Liver (tissue), 9 donors: ENCODE data around the gene BCAR3. TPM values are rescaled to one million over a fixed set of nuclear protein-coding genes. Genes with fewer than 3 reads are reported as not detected.

Experiments used
- DNase-seq: peaks from one replicate; pipeline ENCODE4 v3.0.0-alpha.2; 2017; ENCODE audit warnings: low spot score
- H3K27ac ChIP-seq, 2 donors: one replicate each; pipeline ENCODE4 v1.7.0; 2013; ENCODE audit warnings: inconsistent platforms in 2 of 2, low read length in 2 of 2, control low read depth in 1 of 2, low read depth in 1 of 2, mild to moderate bottlenecking in 1 of 2
- H3K27me3 ChIP-seq, 4 donors: one replicate each; pipeline versions ENCODE4 v1.6.1 to v1.7.0; 2013; ENCODE audit warnings: low read length in 3 of 4, inconsistent platforms in 1 of 4, mild to moderate bottlenecking in 1 of 4, moderate library complexity in 1 of 4; ENCODE audit not compliant: control insufficient read depth in 4 of 4, insufficient read depth in 4 of 4
- H3K36me3 ChIP-seq, 4 donors: one replicate each; pipeline versions ENCODE4 v1.6.1 to v1.7.0; 2013; ENCODE audit warnings: low read length in 3 of 4, mild to moderate bottlenecking in 3 of 4, low read depth in 1 of 4, moderate library complexity in 1 of 4; ENCODE audit not compliant: control insufficient read depth in 4 of 4, insufficient read depth in 3 of 4
- H3K4me1 ChIP-seq, 4 donors: one replicate each; pipeline versions ENCODE4 v1.6.1 to v1.7.0; 2013; ENCODE audit warnings: low read length in 3 of 4, mild to moderate bottlenecking in 3 of 4, moderate library complexity in 1 of 4; ENCODE audit not compliant: control insufficient read depth in 4 of 4, insufficient read depth in 4 of 4
- H3K4me3 ChIP-seq, 3 donors: one replicate each; pipeline versions ENCODE4 v1.6.1 to v1.7.0; 2013; ENCODE audit warnings: low read length in 3 of 3, control low read depth in 1 of 3, low read depth in 1 of 3, mild to moderate bottlenecking in 1 of 3
- H3K9ac ChIP-seq, 2 donors: one replicate each; pipeline ENCODE4 v1.7.0; 2013; ENCODE audit warnings: low read length in 2 of 2, mild to moderate bottlenecking in 2 of 2, moderate library complexity in 2 of 2, control low read depth in 1 of 2, low read depth in 1 of 2
- H3K9me3 ChIP-seq, 4 donors: one replicate each; pipeline versions ENCODE4 v1.6.1 to v1.7.0; 2013; ENCODE audit warnings: low read length in 3 of 4; ENCODE audit not compliant: control insufficient read depth in 4 of 4
- EGR1 ChIP-seq, 2 donors: IDR thresholded peaks; 2 replicates each; pipeline ENCODE4 v1.6.1; 2016 to 2018; ENCODE audit warnings: antibody characterized with exemption in 2 of 2, low read depth in 2 of 2
- FOXA1 ChIP-seq: IDR thresholded peaks from 2 replicates; pipeline ENCODE4 v1.6.1; 2016; ENCODE audit warnings: antibody characterized with exemption
- FOXA2 ChIP-seq: IDR thresholded peaks from 2 replicates; pipeline ENCODE4 v1.6.1; 2016; ENCODE audit warnings: antibody characterized with exemption
- GABPA ChIP-seq, 2 donors: IDR thresholded peaks in 1 of 2; conservative IDR thresholded peaks in 1 of 2; 2 replicates each; pipeline ENCODE4 v1.6.1; 2016; ENCODE audit warnings: antibody characterized with exemption in 2 of 2, mild to moderate bottlenecking in 1 of 2, moderate library complexity in 1 of 2
- HNF4A ChIP-seq, 2 donors: conservative IDR thresholded peaks; 2 replicates each; pipeline ENCODE4 v1.6.1; 2016; ENCODE audit warnings: antibody characterized with exemption in 2 of 2, mild to moderate bottlenecking in 2 of 2
- HNF4G ChIP-seq: IDR thresholded peaks from 2 replicates; pipeline ENCODE4 v1.6.1; 2016; ENCODE audit warnings: antibody characterized with exemption
- JUND ChIP-seq, 2 donors: IDR thresholded peaks; 2 replicates each; pipeline ENCODE4 v1.6.1; 2016; ENCODE audit warnings: antibody characterized with exemption in 2 of 2
- NR2F2 ChIP-seq: IDR thresholded peaks from 2 replicates; pipeline ENCODE4 v1.6.1; 2016; ENCODE audit warnings: antibody characterized with exemption
- RAD21 ChIP-seq, 2 donors: IDR thresholded peaks; 2 replicates each; pipeline ENCODE4 v1.6.1; 2016; ENCODE audit warnings: antibody characterized with exemption in 2 of 2, mild to moderate bottlenecking in 2 of 2
- RXRA ChIP-seq, 2 donors: IDR thresholded peaks; 2 replicates each; pipeline ENCODE4 v1.6.1; 2017 to 2018; ENCODE audit warnings: antibody characterized with exemption in 2 of 2, mild to moderate bottlenecking in 1 of 2
- SP1 ChIP-seq: IDR thresholded peaks from 2 replicates; pipeline ENCODE4 v1.6.1; 2018; ENCODE audit warnings: antibody characterized with exemption, mild to moderate bottlenecking
- TAF1 ChIP-seq: conservative IDR thresholded peaks from 2 replicates; pipeline ENCODE4 v1.6.1; 2016; ENCODE audit warnings: antibody characterized with exemption, mild to moderate bottlenecking
- YY1 ChIP-seq: IDR thresholded peaks from 2 replicates; pipeline ENCODE4 v1.6.1; 2016; ENCODE audit warnings: antibody characterized with exemption, mild to moderate bottlenecking
- WGBS: extraction: QIAGEN DNeasy Blood & Tissue Kit; methylation state at CpG from one replicate; pipeline ENCODE4 v1.1.7; 2013; 5-methylcytosine and 5-hydroxymethylcytosine counted together
- polyA plus RNA-seq, 2 donors: library from polyadenylated mRNA; stranded (reverse) in 1 of 2; unstranded in 1 of 2; fragments of 200-250 nt in 1 of 2; fragments of >200 nt in 1 of 2; fragmentation: Nextera tagmentation in 1 of 2; extraction: Ambion mirVana in 1 of 2; gene quantifications; one replicate each; pipeline versions ENCODE4 v1.2.1 to v1.2.3, GENCODE V29; 2013 to 2015
- total RNA-seq, 2 donors: library from RNA; depleted of rRNA; stranded (reverse); fragments of >200 nt; gene quantifications; one replicate each; pipeline ENCODE4 v1.2.3, GENCODE V29; 2014
- TF ChIP-seq, protein P1 (sequence below): IDR thresholded peaks from 2 replicates; pipeline ENCODE4 v1.6.1; 2016; ENCODE audit warnings: antibody characterized with exemption
- TF ChIP-seq, protein P2 (sequence below): fragments of 150-350 bp; IDR thresholded peaks from 2 replicates; pipeline ENCODE4 v1.5.1; 2017; ENCODE audit warnings: improper control_type of control experiment, low read depth, low read length; ENCODE audit not compliant: missing input control
- TF ChIP-seq, protein P3 (sequence below): IDR thresholded peaks from 2 replicates; pipeline ENCODE4 v1.6.1; 2016; ENCODE audit warnings: antibody characterized with exemption, mild to moderate bottlenecking
- TF ChIP-seq, protein P4 (sequence below): IDR thresholded peaks from 2 replicates; pipeline ENCODE4 v1.6.1; 2016; ENCODE audit warnings: antibody characterized with exemption
- donor health status: healthy.
- donor health status: healthy.
- donor health status: healthy.
- donor health status: healthy.
- donor health status: healthy.

The BCAR3 gene
- total and polyA plus RNA-seq, 4 donors, result 2.8 to 10.3 (median 7.7) TPM

DNA sequence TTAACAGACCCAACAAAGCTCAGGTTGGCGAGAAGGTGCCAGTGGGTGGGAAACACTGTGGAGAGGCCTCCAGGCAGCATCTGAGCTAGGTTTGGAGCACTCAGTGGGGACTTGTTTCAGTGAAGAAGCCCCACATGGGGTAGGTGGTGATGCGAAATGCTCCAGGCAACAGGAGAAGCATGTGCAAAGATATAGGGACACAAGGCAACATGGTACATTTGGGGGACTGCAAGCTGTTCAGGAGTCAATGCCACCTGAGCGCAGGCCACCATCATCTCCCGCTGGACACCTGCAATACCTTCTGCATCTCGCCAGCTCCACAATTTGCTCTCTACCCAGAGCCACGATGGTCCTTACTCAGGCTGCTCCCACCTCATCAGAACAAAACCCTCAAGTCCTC is 28.0 kb downstream of the BCAR3 start:
- H3K9me3 ChIP-seq, result no peaks in the 10 kb centered on the region
- 96% methylated on average over 6 of the region's 6 CpGs for whole genome bisulfite sequencing
- H3K9ac ChIP-seq, result no peak overlapping the region
- H3K27ac ChIP-seq, result no peak overlapping the region
- H3K36me3 ChIP-seq, result no peaks in the 10 kb centered on the region
- peaks cover 2 to 5% (median 4%) of the 10 kb centered on the region in 4 donors for H3K4me1 ChIP-seq
- H3K4me3 ChIP-seq, result no peak overlapping the region
- TF ChIP-seq, protein P1, sequence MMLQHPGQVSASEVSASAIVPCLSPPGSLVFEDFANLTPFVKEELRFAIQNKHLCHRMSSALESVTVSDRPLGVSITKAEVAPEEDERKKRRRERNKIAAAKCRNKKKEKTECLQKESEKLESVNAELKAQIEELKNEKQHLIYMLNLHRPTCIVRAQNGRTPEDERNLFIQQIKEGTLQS, result no peak
- TF ChIP-seq YY1 (no peak), NR2F2 (no peak), SP1 (no peak), HNF4A (conservative IDR thresholded peaks at IDR 0.05) (no peak), HNF4G (no peak), FOXA1 (no peak), TAF1 (no peak), JUND (IDR thresholded peaks at IDR 0.05) (no peak)
- TF ChIP-seq, protein P2, sequence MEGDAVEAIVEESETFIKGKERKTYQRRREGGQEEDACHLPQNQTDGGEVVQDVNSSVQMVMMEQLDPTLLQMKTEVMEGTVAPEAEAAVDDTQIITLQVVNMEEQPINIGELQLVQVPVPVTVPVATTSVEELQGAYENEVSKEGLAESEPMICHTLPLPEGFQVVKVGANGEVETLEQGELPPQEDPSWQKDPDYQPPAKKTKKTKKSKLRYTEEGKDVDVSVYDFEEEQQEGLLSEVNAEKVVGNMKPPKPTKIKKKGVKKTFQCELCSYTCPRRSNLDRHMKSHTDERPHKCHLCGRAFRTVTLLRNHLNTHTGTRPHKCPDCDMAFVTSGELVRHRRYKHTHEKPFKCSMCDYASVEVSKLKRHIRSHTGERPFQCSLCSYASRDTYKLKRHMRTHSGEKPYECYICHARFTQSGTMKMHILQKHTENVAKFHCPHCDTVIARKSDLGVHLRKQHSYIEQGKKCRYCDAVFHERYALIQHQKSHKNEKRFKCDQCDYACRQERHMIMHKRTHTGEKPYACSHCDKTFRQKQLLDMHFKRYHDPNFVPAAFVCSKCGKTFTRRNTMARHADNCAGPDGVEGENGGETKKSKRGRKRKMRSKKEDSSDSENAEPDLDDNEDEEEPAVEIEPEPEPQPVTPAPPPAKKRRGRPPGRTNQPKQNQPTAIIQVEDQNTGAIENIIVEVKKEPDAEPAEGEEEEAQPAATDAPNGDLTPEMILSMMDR, result no peak
- TF ChIP-seq, protein P3, sequence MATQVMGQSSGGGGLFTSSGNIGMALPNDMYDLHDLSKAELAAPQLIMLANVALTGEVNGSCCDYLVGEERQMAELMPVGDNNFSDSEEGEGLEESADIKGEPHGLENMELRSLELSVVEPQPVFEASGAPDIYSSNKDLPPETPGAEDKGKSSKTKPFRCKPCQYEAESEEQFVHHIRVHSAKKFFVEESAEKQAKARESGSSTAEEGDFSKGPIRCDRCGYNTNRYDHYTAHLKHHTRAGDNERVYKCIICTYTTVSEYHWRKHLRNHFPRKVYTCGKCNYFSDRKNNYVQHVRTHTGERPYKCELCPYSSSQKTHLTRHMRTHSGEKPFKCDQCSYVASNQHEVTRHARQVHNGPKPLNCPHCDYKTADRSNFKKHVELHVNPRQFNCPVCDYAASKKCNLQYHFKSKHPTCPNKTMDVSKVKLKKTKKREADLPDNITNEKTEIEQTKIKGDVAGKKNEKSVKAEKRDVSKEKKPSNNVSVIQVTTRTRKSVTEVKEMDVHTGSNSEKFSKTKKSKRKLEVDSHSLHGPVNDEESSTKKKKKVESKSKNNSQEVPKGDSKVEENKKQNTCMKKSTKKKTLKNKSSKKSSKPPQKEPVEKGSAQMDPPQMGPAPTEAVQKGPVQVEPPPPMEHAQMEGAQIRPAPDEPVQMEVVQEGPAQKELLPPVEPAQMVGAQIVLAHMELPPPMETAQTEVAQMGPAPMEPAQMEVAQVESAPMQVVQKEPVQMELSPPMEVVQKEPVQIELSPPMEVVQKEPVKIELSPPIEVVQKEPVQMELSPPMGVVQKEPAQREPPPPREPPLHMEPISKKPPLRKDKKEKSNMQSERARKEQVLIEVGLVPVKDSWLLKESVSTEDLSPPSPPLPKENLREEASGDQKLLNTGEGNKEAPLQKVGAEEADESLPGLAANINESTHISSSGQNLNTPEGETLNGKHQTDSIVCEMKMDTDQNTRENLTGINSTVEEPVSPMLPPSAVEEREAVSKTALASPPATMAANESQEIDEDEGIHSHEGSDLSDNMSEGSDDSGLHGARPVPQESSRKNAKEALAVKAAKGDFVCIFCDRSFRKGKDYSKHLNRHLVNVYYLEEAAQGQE, result no peak
- H3K27me3 ChIP-seq, result no peaks in the 10 kb centered on the region
- DNase-seq, result no peak

DNA sequence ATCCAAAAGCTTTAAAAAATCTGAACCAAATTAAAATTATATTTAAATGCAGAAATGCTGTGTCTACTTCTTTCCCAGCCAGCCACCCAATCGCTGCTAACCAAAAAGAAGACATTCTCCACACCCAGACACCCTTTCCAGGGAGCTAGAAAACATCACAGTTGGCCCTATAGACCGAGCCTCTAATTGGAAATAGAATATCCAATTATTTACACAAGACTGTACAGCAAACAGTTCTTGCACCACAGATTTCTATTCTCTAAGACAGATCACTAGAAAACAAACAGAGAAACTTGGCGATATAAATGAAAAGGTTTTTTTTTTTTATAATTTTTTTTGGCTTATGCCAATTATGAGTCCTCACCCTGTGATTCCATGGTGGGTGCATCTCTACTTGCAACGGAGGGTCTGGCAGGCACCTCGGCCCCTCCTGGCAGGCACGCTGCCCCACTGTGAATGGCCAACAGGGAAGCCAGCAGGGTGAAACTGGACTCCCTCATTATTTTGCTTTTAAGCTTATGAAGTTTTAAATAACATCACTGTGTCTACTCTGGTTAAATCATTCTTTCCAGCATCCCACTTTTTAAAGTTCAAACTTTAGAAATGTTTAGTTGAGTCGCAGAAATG is 29.2 kb downstream of the BCAR3 start:
- Histone ChIP-seq H3K27me3 (no peaks in the 10 kb centered on the region), H3K4me1 (peaks cover 2 to 5% (median 4%) of the 10 kb centered on the region in 4 donors), H3K4me3 (no peak overlapping the region), H3K9me3 (no peaks in the 10 kb centered on the region), H3K27ac (no peak overlapping the region), H3K36me3 (no peaks in the 10 kb centered on the region), H3K9ac (no peak overlapping the region)
- no peak for DNase-seq
- 46% methylated on average over 7 of the region's 7 CpGs for WGBS
- TF ChIP-seq YY1 (no peak), NR2F2 (no peak), JUND (IDR thresholded peaks at IDR 0.05) (no peak), TAF1 (no peak), EGR1 (IDR thresholded peaks at IDR 0.05; ENCODE audit: low read depth in 2 of 2) (no peak), RXRA (IDR thresholded peaks at IDR 0.05) (no peak), FOXA2 (no peak), HNF4G (no peak), RAD21 (IDR thresholded peaks at IDR 0.05) (no peak), GABPA (IDR thresholded peaks at IDR 0.05 in 1 of 2, conservative IDR thresholded peaks at IDR 0.05 in 1 of 2) (no peak), FOXA1 (no peak)
- TF ChIP-seq, protein P1, result no peak
- TF ChIP-seq, protein P2, result no peak
- TF ChIP-seq, protein P4, sequence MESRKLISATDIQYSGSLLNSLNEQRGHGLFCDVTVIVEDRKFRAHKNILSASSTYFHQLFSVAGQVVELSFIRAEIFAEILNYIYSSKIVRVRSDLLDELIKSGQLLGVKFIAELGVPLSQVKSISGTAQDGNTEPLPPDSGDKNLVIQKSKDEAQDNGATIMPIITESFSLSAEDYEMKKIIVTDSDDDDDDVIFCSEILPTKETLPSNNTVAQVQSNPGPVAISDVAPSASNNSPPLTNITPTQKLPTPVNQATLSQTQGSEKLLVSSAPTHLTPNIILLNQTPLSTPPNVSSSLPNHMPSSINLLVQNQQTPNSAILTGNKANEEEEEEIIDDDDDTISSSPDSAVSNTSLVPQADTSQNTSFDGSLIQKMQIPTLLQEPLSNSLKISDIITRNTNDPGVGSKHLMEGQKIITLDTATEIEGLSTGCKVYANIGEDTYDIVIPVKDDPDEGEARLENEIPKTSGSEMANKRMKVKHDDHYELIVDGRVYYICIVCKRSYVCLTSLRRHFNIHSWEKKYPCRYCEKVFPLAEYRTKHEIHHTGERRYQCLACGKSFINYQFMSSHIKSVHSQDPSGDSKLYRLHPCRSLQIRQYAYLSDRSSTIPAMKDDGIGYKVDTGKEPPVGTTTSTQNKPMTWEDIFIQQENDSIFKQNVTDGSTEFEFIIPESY, result no peak
- TF ChIP-seq, protein P3, result no peak
